IPS DF 19.7 (cell line): ENCODE measurements around the gene WT1.
"Not testable (repeated sequence)": the region's sequence is repeated elsewhere in the genome, so short reads cannot be mapped to it uniquely, and the experiment has no call there.

Experiments used
- DNase-seq: peaks from one replicate; pipeline ENCODE4 v3.0.0-alpha.2; 2013; ENCODE audit warnings: low read depth, low spot score

WT1 gene

DNA sequence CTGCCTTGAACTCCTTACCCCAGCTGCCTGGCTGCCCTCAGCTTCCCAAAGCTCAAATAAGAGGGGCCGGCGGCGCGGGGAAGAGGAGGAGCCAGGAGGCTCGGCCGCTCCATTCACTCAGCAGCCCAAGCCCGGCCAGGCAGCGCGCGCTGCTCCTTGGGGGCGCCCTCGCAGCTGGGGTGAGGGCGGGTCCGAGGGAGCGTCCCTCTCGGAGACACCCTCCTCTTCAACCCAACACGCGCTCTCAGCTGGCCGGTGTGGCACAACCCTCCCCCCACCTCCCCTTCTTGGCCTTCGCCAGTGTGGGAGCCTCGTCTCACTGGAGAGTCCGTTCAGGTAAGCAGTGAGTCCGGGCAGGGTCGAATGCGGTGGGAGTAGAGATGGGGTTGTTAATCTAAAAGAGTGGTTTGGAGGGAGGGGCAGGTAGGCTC lies at the start of gene WT1:
Gene WT1 (minus strand): TSS at position 29 of the 431 bp plus-strand sequence.
- no peak for DNase-seq

DNA sequence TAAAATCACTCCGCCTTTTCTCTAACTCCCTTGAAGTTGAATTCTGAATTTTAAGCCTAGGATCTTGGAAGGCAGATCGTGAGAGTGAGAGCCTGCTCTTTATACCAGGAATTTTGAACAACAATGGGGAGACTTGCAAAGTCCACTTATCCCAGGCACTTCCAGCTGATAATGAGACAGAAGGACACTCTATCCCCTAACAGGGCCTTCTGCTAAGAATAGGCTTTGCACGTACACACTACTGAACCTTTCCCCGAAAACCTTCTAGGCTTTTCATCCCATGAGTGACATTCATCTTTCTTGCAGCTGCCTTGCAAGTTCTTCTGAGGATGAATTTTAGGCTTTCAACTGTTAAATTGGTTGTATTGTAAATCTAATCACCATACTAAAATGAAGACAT lies 44.0 kb upstream of the WT1 start:
- no peak for DNase-seq

DNA sequence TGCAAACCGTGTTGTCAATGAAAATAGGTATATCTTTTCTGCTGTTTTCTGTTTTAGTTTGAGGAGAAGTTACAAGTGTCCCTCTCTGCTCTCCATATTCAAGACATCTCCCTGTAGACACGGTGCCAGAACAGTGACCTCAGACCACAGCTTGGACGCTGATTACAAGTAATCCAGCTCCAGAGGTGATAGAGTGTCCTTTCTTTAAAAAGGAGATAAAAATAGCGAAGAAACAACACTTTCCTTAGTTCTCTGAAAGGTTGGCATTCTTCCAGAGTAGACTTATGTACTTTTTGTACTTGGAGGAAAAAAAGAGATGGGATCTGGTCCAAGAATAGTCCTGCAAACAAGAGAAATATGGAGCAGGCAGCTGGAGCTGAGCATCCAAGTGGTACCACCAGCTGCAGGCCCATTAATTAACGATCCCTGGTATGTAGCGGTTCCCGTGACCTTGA lies 43.0 kb upstream of the WT1 start:
- DNase-seq = no peak

DNA sequence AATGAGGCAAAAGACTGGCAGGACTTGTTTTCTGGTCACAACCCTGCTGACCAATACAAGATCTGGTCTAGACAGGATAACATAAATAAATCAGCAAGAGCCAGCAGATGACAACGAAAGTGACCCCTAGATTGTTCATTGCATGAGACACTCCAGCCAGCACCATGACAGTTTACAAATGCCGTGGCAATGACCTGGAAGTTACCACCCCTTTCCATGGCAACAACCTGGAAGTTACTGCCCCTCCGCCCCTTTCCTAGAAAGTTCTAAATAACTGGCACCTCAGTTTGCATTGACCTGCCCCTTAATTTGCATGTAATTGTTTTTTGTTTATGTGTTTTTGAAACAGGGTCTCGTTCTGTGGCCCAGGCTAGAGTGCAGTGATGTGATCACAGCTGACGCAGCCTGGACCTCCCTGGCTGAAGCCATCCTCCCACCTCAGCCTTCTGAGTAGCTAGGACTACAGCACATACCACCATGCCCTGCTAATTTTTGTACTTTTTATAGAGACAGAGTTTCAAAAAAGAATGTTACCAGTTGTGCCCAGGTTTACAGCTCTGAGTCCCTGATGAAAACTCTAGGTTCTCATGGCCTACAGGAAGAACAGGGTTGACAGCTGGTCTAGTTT lies 38.1 kb upstream of the WT1 start:
- no peak for DNase-seq

DNA sequence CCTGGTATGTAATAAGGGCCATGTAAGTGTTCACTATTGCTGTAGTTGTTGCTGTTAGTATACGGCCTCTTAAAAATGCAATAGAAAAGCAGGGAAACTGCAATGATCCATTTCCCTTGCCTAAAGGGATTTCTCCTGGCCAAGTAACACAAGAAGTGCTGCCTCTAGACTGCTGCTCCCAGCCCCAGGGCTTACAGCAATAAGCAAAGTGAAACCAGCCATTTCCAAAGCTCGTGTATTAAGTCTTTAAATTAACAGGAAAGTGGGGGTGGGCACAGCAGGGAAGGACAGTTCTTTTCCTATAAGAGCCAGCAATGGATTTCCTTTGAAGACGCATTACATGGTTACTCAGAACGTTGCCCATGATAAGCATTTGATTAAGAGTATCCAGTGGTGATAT lies 36.9 kb upstream of the WT1 start:
- DNase-seq = no peak

DNA sequence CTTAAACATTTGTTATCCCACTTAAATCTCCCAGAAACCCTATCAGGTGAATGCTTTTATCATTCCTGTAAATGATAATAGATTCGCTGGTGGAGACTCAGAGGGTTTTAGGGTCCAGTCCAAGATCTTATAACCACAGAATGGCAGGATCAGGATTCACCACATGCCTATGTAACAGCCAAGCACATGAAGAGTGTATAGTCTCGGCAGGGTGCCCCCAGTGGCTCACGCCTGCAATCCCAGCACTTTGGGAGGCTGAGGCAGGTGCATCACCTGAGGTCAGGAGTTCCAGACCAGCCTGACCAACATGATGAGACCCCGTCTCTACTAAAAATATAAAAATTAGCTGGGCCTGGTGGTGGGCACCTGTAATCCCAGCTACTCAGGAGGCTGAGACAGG lies 36.2 kb upstream of the WT1 start:
- not testable (repeated sequence) for DNase-seq

DNA sequence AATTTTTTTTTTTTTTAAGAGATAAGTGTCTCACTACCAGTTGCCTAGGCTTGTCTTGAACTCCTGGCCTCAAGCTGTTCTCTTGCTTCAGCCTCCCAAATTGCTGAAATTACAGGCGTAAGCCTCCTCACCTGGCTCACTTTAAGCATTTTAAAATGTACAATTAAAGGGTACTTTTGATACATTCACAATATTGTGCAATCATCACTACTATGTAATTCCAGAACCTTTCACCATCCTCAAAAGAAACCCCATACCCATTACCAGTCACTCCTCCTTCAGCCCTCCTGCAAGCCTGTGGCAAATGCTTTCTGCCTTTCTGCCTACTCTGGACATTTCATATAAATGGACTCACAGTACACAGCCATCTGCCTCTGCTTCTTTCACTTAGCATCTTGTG lies 34.5 kb upstream of the WT1 start:
- no peak for DNase-seq

DNA sequence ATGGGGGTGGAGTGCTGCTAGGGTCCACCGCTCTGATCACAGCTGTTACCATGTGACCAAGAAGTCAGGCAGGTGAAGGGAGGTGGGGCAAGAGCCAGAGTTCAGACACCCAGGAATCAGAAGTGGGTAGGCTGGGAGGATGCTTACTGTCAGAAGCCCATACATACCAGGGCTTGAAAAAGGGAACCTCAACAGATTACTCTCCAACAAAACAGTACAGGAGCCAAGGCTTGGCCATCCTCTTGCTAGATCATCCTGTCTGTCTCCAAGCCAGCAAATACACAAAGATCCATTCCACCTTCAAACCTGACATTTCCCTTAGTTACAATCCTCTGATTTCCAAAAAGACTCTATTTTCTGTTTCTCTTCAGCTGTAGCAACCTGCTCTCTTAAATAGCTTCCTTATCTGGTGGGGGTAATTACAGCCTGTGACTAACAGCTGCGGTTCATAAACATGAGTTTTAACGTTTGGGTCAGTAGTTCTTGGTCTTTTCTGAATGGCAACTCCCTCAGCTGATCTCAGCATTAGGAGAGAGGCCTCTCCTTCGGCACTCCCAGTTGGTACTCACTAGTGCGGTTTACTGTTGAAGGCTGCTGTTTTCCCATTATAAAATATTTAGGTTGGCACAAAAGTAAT lies 31.1 kb upstream of the WT1 start:
- no peak for DNase-seq

DNA sequence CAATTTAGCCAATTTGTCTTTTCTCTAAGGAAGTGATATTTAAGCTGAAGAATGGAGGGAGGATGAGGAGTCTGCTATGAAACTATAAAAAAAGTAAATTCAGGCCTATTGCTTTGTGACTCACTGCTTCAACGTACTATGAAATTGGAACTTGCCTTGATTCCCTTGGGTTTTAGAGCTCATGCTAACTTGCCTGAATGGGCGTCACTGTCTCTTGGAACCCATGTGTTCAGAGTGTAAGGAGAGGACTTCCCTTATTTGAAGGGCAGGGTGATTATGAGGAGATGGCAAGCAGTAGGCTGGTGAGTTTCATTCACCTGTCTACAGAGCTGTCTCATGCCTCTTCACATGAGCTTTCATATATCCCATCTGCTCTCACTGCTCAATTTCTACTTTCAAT lies 28.7 kb upstream of the WT1 start:
- DNase-seq = no peak

DNA sequence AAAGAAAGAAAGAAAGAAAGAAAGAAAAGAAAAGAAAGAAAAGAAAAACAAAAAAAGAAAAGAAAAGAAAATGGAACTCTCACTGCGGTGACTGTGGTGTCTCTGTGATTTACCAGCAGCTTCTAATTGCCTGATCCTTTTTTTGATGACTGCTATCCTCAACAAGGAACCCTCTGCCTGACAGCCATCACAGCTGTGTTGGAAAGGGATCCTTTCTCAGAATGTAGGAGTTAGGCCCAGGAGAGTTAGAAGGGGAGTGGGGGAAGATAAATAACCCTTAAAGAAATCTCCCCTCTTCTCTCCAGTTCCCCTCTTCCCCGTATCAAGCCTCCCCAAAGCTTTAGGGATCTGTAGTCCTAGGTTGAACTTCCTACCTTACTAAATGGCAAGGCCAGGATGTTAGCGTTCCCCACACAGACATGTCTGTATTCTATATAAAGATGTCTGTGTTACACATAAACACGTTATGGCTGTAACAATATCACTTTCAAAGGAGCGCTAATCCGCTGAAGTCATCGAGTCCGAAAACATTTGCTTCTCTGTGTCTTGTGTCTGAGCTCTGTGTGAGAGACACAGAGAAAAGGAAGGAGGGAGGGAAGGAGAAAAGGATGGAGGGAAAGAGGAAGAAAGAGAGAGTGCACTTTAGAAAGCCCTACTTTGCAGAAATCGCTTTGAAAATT lies 26.8 kb upstream of the WT1 start:
- no peak for DNase-seq

DNA sequence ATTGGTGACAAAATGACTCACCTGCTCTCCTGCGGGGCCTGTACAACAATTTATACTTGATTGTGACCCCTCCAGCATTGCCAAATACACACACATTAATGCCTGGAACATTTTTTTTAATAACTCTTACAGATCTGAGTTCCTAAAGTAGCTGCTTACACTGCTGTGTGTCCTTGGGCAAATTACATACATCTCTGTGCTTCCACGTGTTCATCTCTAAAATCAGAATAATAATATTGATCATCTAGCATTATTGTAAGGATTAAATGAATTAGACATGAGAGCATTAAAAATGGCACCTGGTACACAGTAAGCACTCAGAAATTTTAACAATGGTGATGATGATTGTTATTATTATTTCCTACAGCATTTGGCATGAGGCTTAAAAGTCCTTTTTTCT lies 21.5 kb upstream of the WT1 start:
- DNase-seq = no peak

DNA sequence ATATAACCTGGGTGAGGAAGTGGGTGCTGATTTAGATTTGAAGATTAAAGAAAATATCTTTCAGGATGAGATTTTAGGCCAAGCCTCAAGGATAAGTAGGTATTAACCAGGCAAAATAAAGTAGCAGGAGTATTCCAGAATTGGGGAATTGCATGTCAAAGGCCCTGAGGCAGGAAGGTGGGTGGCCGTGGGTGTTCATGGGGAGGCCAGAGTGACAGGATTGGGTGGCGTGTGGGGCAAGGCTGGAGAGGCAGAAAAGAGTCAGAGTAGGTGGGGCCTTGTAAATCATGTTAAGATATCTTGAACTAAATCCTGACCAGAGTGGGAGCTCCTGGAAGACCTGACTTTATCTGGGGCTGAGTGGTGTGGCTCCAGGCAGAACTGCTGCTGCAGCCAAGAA lies 19.7 kb upstream of the WT1 start:
- no peak for DNase-seq

DNA sequence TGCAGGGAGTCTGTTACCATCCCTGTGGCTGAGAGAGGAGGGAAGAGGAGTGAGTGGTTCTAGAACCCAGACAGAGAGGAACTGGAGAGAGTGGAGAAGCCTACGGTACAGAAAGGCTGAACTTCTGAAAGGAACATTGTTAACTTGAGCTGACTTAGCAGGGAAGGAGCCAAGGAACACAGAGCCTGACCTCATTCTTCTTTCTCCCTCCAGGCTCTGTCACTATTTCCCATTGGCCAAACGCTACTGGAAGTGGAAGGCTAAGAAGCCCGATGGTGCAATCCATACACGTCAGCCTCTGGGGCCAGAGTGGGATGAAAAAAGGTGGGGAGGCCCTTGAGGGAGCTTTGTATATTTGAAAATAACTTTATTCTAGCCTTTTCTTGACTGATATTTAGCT lies 16.5 kb upstream of the WT1 start:
- no peak for DNase-seq

DNA sequence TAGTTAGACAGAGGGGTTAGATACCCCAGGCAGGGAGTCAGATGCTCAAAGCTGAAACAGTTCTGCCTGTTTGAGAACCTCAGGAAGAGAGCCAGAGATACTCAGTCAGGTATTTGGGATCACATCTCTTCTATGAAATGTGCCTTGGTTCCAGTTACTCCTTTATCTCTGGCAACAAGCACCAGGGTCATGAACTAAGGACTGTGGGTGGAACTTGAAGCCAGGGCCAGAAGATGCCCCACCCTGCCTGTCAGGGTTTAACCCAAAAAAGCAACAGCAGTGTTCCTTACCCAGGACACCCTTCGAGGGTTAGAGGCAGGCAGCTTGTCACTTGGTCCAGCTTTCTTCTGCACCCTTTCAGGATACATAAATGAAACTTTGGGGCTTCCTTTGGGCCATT lies 15.0 kb upstream of the WT1 start:
- DNase-seq = no peak

DNA sequence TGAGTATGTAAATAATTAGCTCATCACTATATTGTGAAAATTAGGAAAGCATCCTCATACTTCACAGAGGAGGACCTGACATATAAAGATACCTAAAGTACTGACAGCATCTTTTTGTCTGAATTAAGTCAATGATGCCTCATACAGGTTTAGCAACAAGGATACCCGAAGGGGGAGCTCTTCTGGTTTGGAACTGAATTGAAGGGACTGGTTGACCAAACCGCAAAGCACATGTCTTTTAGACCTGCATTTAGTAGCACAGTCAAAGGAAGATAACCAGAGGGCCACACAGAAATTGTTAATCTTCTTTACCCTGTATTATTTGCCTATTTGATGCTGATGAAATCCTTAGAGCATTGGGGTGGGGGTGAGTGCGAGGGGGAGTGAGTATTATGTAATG lies 12.9 kb upstream of the WT1 start:
- no peak for DNase-seq

DNA sequence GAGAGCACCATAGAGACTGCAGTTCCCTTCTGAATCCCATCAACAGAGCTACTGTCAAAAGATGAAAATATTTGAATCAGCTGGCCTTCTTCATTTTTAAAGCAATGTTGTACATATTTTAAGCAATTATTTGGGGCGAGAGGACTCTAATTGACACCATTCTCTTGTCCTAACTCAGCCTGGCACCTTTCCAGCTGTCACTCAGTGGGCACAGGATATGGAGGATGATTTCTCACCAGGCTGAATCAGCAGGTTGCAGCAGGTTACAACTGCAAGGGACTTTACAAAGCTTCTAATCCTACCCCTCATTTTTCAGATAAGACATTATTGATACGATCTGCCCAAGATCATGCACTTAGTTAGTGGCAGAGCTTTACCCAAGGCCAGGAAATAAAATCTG lies 11.9 kb upstream of the WT1 start:
- DNase-seq = no peak

DNA sequence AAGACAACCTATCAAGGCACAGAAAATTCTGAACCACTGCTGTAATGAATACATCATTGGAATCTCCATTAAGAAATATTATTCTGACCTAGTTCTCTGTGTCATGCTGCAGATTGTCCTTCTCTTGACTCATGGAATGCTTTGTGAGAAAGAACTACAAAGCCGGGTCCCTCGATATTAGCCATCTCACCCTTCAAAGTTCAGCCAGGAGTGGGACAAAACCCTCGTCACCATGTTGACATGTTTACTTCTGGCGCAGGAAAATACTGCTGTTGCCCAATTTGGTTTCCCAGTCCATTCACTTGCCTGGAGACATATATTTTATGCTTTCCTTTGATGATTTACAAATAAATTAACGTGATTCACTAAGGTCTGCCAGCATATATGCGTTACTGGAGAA lies 10.9 kb upstream of the WT1 start:
- DNase-seq = no peak

DNA sequence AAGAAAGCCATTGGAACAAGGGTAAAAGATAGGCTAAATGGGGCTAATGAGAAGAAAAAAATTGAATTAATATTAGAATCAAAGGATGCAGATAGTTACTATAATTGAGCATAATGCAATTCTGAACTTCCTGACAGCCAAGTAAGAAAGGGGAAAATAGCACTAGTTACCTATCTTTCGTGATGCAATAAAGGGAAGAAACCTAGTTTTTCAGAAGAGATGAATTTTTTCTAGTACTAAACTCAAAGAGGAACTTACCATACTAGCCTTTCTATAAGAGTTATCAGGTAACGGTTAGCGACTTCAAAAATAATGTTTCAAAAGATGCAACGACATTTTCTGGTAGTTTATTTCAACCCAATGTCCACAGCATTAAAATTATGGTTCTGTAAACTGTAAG lies 8.8 kb upstream of the WT1 start:
- DNase-seq = no peak

DNA sequence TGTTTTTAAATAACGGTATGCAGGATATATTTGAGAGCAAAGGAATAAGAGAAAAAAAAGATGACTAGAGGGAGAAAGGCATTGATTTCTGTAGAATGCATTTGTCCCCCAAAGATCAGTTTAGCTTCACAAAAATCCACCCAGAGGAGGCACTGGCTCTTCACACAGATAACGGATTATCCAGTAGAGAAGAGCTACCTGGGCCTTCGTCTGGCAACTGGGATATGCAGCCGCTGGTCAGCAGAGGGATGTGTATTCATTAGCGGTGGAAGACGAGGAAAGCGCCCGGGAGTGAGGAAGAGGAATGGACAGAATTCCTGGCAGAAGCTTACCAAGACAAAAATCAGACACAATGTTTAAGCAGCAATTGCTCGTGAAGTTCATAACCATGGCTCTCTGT lies 5.6 kb upstream of the WT1 start:
- DNase-seq = no peak

DNA sequence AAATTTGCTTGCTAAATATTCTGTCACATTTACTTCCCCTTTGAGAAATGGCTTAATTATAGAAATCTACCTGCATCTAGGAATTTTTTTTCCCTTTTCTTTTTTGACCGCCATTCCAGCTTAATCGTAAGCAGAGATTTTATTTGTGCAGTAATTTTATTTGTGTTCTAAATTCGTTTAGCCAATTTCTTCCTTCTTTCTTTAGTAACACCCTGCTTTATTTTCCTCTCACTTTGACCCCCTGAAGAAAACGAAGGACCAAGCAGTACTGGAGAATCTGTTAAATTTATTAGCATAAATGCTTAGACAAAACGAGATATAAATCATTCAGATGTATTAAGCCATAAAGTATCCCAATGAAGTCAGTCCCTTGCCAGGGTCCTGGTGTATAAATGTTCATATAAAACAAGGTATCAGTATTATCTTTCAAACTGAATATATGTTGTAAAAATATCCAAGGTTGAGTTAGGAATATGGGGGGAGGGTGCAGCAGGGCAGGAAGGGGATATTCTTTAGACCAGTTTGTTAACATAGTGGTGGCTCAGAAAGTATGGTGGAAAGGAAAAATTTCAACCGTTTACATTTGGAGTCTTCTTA lies 5.1 kb upstream of the WT1 start:
- no peak for DNase-seq

DNA sequence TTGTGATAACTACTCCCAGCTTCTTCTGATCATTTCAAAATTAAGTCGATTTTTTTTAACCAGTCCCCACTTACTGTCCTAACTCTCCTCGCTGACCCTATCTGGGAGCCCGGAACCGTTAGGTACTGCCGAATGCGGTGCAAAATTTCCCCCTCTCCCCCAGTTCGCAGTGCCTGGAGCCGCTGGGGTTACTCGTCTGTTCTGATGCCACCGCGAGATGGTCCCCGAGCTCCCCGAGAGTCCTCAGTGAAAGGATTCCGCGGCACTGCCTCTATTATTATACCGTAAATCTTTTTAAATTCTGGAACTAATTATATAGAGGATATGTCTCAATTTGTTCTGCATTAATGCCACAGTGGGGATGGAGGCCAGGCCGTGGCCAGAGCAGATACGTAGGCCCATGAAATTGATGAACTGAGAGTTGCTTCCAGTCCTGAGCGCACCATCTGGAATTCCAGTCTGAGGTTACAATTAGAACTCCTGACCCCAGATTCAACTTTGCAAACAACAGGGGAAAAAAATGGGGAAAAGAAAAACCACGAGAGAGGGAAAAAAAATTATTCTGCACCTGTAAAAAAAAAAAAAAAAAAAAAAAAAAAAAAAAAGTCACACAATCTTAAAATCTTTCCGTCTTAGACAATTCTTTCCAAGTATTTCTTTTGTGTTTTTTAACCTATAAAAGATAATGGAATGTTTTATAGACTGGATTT lies 4.3 kb upstream of the WT1 start:
- DNase-seq = no peak

DNA sequence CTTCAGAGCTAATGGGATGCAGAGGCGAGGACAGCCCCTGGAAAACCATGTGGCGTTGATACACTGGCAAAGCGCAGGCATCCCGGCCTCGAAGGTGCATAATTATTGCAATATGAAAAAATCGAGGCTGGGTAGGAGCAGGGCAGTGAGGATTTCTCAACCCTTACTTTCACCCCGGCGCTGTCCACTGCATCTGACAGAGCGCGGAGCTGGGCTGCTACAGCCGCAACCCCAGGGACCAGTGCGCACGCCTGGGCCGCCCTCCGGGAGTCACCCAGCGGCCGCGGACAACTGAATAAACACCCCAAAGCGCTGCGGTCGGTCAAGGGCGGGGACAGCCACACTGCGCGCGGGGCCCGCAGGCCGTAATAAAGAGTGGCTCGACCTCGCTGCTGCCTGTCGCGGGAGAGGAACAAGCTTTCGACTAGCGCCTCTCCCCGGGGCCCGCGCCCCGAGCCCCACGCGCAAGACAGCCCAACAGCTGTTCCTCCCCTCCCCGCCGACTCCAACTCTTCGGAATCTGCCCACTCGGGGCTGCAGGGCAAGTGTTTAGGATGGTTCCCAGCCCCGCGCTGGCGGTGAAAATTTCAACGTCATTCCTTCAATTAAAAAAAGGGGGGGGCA lies 3.6 kb upstream of the WT1 start:
- no peak for DNase-seq
